Activated B cell treated with CpG ODN at 0.5 μM for 24 hours (primary cell): ENCODE data around the gene CCR7. TPM values are rescaled to one million over a fixed set of nuclear protein-coding genes. Genes with fewer than 3 reads are reported as not detected.

Source experiments
- ATAC-seq: fragments of 200-7000 bp; cut with Tn5 transposase; one replicate; pipeline ENCODE4 v1.10.0; 2021; ENCODE audit warnings: low read depth, mild to moderate bottlenecking, moderate library complexity
- CTCF ChIA-PET: fragments of 350-600 bp; sonication (Branson Sonifier 250); formaldehyde crosslinking; loops from one replicate; lab custom pipeline; 2021; ENCODE audit warnings: antibody characterized with exemption; lab: Charles Lee
- POLR2A ChIA-PET: fragments of 350-600 bp; sonication (Branson Sonifier 250); formaldehyde crosslinking; loops from one replicate; lab custom pipeline; 2021; ENCODE audit warnings: antibody characterized with exemption; lab: Charles Lee
- DNase-seq: peaks from one replicate; pipeline ENCODE4 v3.0.0; 2022
- H3K27ac Mint-ChIP-seq: one replicate; pipeline ENCODE4 v1.8.0; 2020; ENCODE audit warnings: mixed read lengths
- H3K27me3 Mint-ChIP-seq: one replicate; pipeline ENCODE4 v1.8.0; 2021; ENCODE audit warnings: mixed read lengths
- H3K36me3 Mint-ChIP-seq: one replicate; pipeline ENCODE4 v1.8.0; 2021; ENCODE audit warnings: low read depth, mixed read lengths
- H3K4me1 Mint-ChIP-seq: one replicate; pipeline ENCODE4 v1.8.0; 2021; ENCODE audit warnings: mixed read lengths
- H3K4me3 Mint-ChIP-seq: one replicate; pipeline ENCODE4 v1.8.0; 2020; ENCODE audit warnings: mild to moderate bottlenecking, mixed read lengths
- H3K9me3 Mint-ChIP-seq: one replicate; pipeline ENCODE4 v1.8.0; 2020; ENCODE audit warnings: mixed read lengths
- CTCF ChIP-seq: fragments of 200-600 bp; IDR thresholded peaks from one replicate; pipeline ENCODE4 v1.8.0; 2022; ENCODE audit warnings: antibody characterized with exemption, mild to moderate bottlenecking
- intact Hi-C: fragments of 100-400 bp; cut with micrococcal nuclease; formaldehyde crosslinking; loops from one replicate; pipeline ENCODE4 v1.15.1; 2024
- total RNA-seq: library from RNA; stranded (reverse); gene quantifications from 2 replicates; pipeline ENCODE4 v1.2.3, GENCODE V29; 2022

CCR7 gene
- total RNA-seq, 1 donor from 2014 or later: 572 TPM

GRCh38 chr17:40600486-40601046 is 35.3 kb upstream of the CCR7 start:
- Mint-ChIP-seq H3K4me3 (no peak overlapping the region), H3K36me3 (peaks cover 2% of the 10 kb centered on the region), H3K27ac (peak overlapping the region; percentile 92), H3K9me3 (peaks cover 3% of the 10 kb centered on the region), H3K27me3 (no peaks in the 10 kb centered on the region), H3K4me1 (peaks cover 91% of the 10 kb centered on the region)
- DNase-seq (no peak), ATAC-seq (no peak)
- CTCF ChIA-PET: interaction anchor here (0.6 to 1.4 kb wide), 2 partner anchors 14 to 61 kb away, joined by 3 to 12 read pairs; no protein-coding TSS in a partner anchor
- intact Hi-C loops: no loop called here
- POLR2A ChIA-PET: interaction anchor here (0.7 to 5.9 kb wide), 7 partner anchors 15 to 68 kb away, joined by 3 to 381 read pairs (median 4); partner anchors contain the start of gene CCR7
- no peak for TF ChIP-seq CTCF

GRCh38 chr17:40599468-40599763 is 34.1 kb upstream of the CCR7 start:
- ChIA-PET POLR2A (interaction anchor here (0.8 to 5.9 kb wide), 15 partner anchors 11 to 1089 kb away, joined by 3 to 381 read pairs (median 6); partner anchors contain the start of genes CCR7 and EIF1), CTCF (interaction anchor here (1.0 to 2.8 kb wide), 3 partner anchors 15 to 39 kb away, joined by 9 to 15 read pairs (median 12); no protein-coding TSS in a partner anchor)
- Mint-ChIP-seq H3K27me3 (no peaks in the 10 kb centered on the region), H3K36me3 (peaks cover 2% of the 10 kb centered on the region), H3K9me3 (peaks cover 5% of the 10 kb centered on the region), H3K4me1 (peaks cover 95% of the 10 kb centered on the region), H3K27ac (peak overlapping the region; percentile 92), H3K4me3 (peak overlapping the region; percentile 59)
- ATAC-seq (no peak), DNase-seq (no peak)
- intact Hi-C loops: loop anchor here (1.0 to 2.0 kb wide), 8 partner anchors 16 to 1067 kb away; partner anchors contain the start of genes CCR7 and CDC6
- TF ChIP-seq CTCF: no peak

GRCh38 chr17:40598619-40599467 is 33.6 kb upstream of the CCR7 start:
- H3K27me3 Mint-ChIP-seq: no peaks in the 10 kb centered on the region
- H3K4me1 Mint-ChIP-seq: peaks cover 95% of the 10 kb centered on the region
- ATAC-seq (peak; percentile 75), DNase-seq (peak; percentile 70)
- TF ChIP-seq CTCF: no peak
- CTCF ChIA-PET: interaction anchor here (1.0 to 2.8 kb wide), 3 partner anchors 17 to 38 kb away, joined by 9 to 15 read pairs (median 13); no protein-coding TSS in a partner anchor
- POLR2A ChIA-PET: interaction anchor here (0.6 to 5.9 kb wide), 18 partner anchors 11 to 1090 kb away, joined by 3 to 381 read pairs (median 6); partner anchors contain the start of genes CCR7 and EIF1
- peak overlapping the region; percentile 59 for H3K4me3 Mint-ChIP-seq
- peaks cover 5% of the 10 kb centered on the region for H3K9me3 Mint-ChIP-seq
- intact Hi-C loops: loop anchor here (1.0 to 2.0 kb wide), 8 partner anchors 16 to 1068 kb away; partner anchors contain the start of genes CCR7 and CDC6
- H3K36me3 Mint-ChIP-seq: peaks cover 2% of the 10 kb centered on the region
- peak overlapping the region; percentile 92 for H3K27ac Mint-ChIP-seq

GRCh38 chr17:40598301-40598618 is 33.0 kb upstream of the CCR7 start:
- H3K4me3 Mint-ChIP-seq: peak overlapping the region; percentile 59
- peaks cover 95% of the 10 kb centered on the region for H3K4me1 Mint-ChIP-seq
- intact Hi-C loops: loop anchor here (2.0 kb wide), 1 partner anchor 1069 kb away; no protein-coding TSS in a partner anchor
- no peak for ATAC-seq
- ChIA-PET CTCF (interaction anchor here (1.0 to 2.8 kb wide), 6 partner anchors 17 to 38 kb away, joined by 3 to 15 read pairs (median 10); no protein-coding TSS in a partner anchor), POLR2A (interaction anchor here (0.6 to 5.9 kb wide), 21 partner anchors 12 to 1090 kb away, joined by 3 to 381 read pairs (median 6); partner anchors contain the start of genes CCR7 and EIF1)
- no peaks in the 10 kb centered on the region for H3K27me3 Mint-ChIP-seq
- TF ChIP-seq CTCF: no peak
- H3K9me3 Mint-ChIP-seq: peaks cover 5% of the 10 kb centered on the region
- peak overlapping the region; percentile 92 for H3K27ac Mint-ChIP-seq
- no peak for DNase-seq
- peaks cover 2% of the 10 kb centered on the region for H3K36me3 Mint-ChIP-seq
